CD4-positive, CD25-positive, alpha-beta regulatory T cell (primary cell): Measurements from ENCODE around the gene IL1RAP. TPM values are rescaled to one million over a fixed set of nuclear protein-coding genes. Genes with fewer than 3 reads are reported as not detected.

ENCODE experiments used
- ATAC-seq, 2 donors: fragments of 150-1000 bp; cut with Tn5 transposase; one replicate each; pipeline ENCODE4 v1.10.0; 2021; ENCODE audit warnings: low read depth in 2 of 2, moderate number of reproducible peaks in 2 of 2, moderate library complexity in 1 of 2
- DNase-seq, 3 donors: peaks; one replicate each; pipeline versions ENCODE4 v3.0.0 to v3.0.0-alpha.2; 2012 to 2022; ENCODE audit warnings: mixed read lengths in 1 of 3
- H3K27ac ChIP-seq: one replicate; pipeline ENCODE4 v1.7.0; 2013; ENCODE audit warnings: mild to moderate bottlenecking, low read length; ENCODE audit not compliant: insufficient read depth, poor library complexity, severe bottlenecking
- H3K27me3 ChIP-seq: one replicate; pipeline ENCODE4 v1.7.0; 2013; ENCODE audit warnings: low read length; ENCODE audit not compliant: control insufficient read depth, insufficient read depth
- H3K36me3 ChIP-seq: one replicate; pipeline ENCODE4 v1.7.0; 2013; ENCODE audit warnings: mild to moderate bottlenecking, low read length, moderate library complexity; ENCODE audit not compliant: control insufficient read depth, insufficient read depth
- H3K4me1 ChIP-seq: 2 replicates; pipeline ENCODE4 v1.7.0; 2013; ENCODE audit warnings: mild to moderate bottlenecking, low read length; ENCODE audit not compliant: insufficient read depth, control insufficient read depth, poor library complexity, severe bottlenecking
- H3K4me3 ChIP-seq: one replicate; pipeline ENCODE4 v1.7.0; 2013; ENCODE audit warnings: low read depth, mild to moderate bottlenecking, low read length, moderate library complexity
- H3K9me3 ChIP-seq, 2 experiments: 1 replicate in 1 of 2; 2 replicates in 1 of 2; pipeline ENCODE4 v1.7.0; 2013; ENCODE audit warnings: low read length in 2 of 2, mild to moderate bottlenecking in 1 of 2, moderate library complexity in 1 of 2; ENCODE audit not compliant: control insufficient read depth in 2 of 2
- H3K27ac Mint-ChIP-seq, 3 donors: one replicate each; pipeline ENCODE4 v1.8.0; 2020 to 2022; ENCODE audit warnings: mild to moderate bottlenecking in 3 of 3, mixed read lengths in 3 of 3, moderate library complexity in 2 of 3
- H3K27me3 Mint-ChIP-seq: one replicate; pipeline ENCODE4 v1.8.0; 2022; ENCODE audit warnings: mild to moderate bottlenecking, mixed read lengths
- H3K36me3 Mint-ChIP-seq: one replicate; pipeline ENCODE4 v1.8.0; 2020; ENCODE audit warnings: mixed read lengths
- H3K4me1 Mint-ChIP-seq, 4 donors: one replicate each; pipeline ENCODE4 v1.8.0; 2020 to 2022; ENCODE audit warnings: mixed read lengths in 4 of 4, mild to moderate bottlenecking in 1 of 4
- H3K4me3 Mint-ChIP-seq, 4 donors: one replicate each; pipeline ENCODE4 v1.8.0; 2020 to 2022; ENCODE audit warnings: mild to moderate bottlenecking in 4 of 4, mixed read lengths in 4 of 4, moderate library complexity in 3 of 4
- H3K9me3 Mint-ChIP-seq, 7 donors: one replicate each; pipeline ENCODE4 v1.8.0; 2020 to 2022; ENCODE audit warnings: mixed read lengths in 7 of 7, mild to moderate bottlenecking in 3 of 7, moderate library complexity in 2 of 7
- polyA plus RNA-seq, 4 donors: library from polyadenylated mRNA; unstranded; fragments of 300-500 nt; fragmentation: Illumina TruSeq; gene quantifications; one replicate each; pipeline ENCODE4 v1.2.3, GENCODE V29; 2021
- total RNA-seq: library from RNA; stranded (reverse); gene quantifications from one replicate; pipeline ENCODE4 v1.2.3, GENCODE V29; 2022

Gene IL1RAP
- total and polyA plus RNA-seq, 5 donors from 2014 or later = 6.6 to 20.2 (median 7.4) TPM

GRCh38 chr3:190644766-190645165 is 130.9 kb downstream of the IL1RAP start:
- H3K4me3 Mint-ChIP-seq = no peak overlapping the region
- H3K36me3 Mint-ChIP-seq = peaks cover 45% of the 10 kb centered on the region
- Histone ChIP-seq H3K9me3 (no peaks in the 10 kb centered on the region), H3K4me1 (no peaks in the 10 kb centered on the region), H3K36me3 (peaks cover 10% of the 10 kb centered on the region), H3K27me3 (no peaks in the 10 kb centered on the region), H3K27ac (no peak overlapping the region), H3K4me3 (no peak overlapping the region)
- no peak for ATAC-seq
- H3K27ac Mint-ChIP-seq = no peak overlapping the region
- no peak for DNase-seq
- H3K4me1 Mint-ChIP-seq = peaks cover 0 to 6% (median 0%) of the 10 kb centered on the region in 4 donors
- no peaks in the 10 kb centered on the region for H3K27me3 Mint-ChIP-seq
- no peaks in the 10 kb centered on the region for H3K9me3 Mint-ChIP-seq

- Histone ChIP-seq H3K27ac (no peak overlapping the region), H3K4me1 (no peaks in the 10 kb centered on the region), H3K36me3 (peaks cover 10% of the 10 kb centered on the region), H3K9me3 (no peaks in the 10 kb centered on the region), H3K27me3 (no peaks in the 10 kb centered on the region), H3K4me3 (no peak overlapping the region)
- Mint-ChIP-seq H3K4me3 (no peak overlapping the region), H3K27ac (no peak overlapping the region), H3K4me1 (peaks cover 0 to 6% (median 0%) of the 10 kb centered on the region in 4 donors), H3K9me3 (no peaks in the 10 kb centered on the region), H3K27me3 (no peaks in the 10 kb centered on the region), H3K36me3 (peaks cover 37% of the 10 kb centered on the region)
- ATAC-seq = no peak
- DNase-seq = no peak
Observed at GRCh38 chr3:190645932-190646460, 132.1 kb downstream of the IL1RAP start.

GRCh38 chr3:190646996-190647395 is 133.1 kb downstream of the IL1RAP start:
- Histone ChIP-seq H3K9me3 (no peaks in the 10 kb centered on the region), H3K4me3 (no peak overlapping the region), H3K36me3 (peaks cover 10% of the 10 kb centered on the region), H3K27ac (no peak overlapping the region), H3K4me1 (no peaks in the 10 kb centered on the region), H3K27me3 (no peaks in the 10 kb centered on the region)
- H3K9me3 Mint-ChIP-seq = no peaks in the 10 kb centered on the region
- no peak overlapping the region for H3K4me3 Mint-ChIP-seq
- no peaks in the 10 kb centered on the region for H3K27me3 Mint-ChIP-seq
- H3K27ac Mint-ChIP-seq = peak overlapping the region in 1 of 3 donors; percentile 9
- DNase-seq = no peak
- H3K36me3 Mint-ChIP-seq = peaks cover 36% of the 10 kb centered on the region
- no peak for ATAC-seq
- peaks cover 0 to 6% (median 0%) of the 10 kb centered on the region in 4 donors for H3K4me1 Mint-ChIP-seq

GRCh38 chr3:190655933-190656332 is 142.0 kb downstream of the IL1RAP start:
- Mint-ChIP-seq H3K4me1 (no peaks in the 10 kb centered on the region), H3K4me3 (no peak overlapping the region), H3K27me3 (peaks cover 6% of the 10 kb centered on the region), H3K36me3 (peaks cover 4% of the 10 kb centered on the region), H3K27ac (no peak overlapping the region), H3K9me3 (peaks cover 0 to 2% (median 0%) of the 10 kb centered on the region in 7 donors)
- ATAC-seq (no peak), DNase-seq (no peak)
- Histone ChIP-seq H3K27me3 (no peaks in the 10 kb centered on the region), H3K27ac (no peak overlapping the region), H3K4me3 (no peak overlapping the region), H3K36me3 (no peaks in the 10 kb centered on the region), H3K9me3 (no peaks in the 10 kb centered on the region), H3K4me1 (no peaks in the 10 kb centered on the region)

GRCh38 chr3:190658106-190658505 is 144.2 kb downstream of the IL1RAP start:
- no peak overlapping the region for H3K27ac ChIP-seq
- H3K9me3 ChIP-seq = no peaks in the 10 kb centered on the region
- DNase-seq (no peak), ATAC-seq (no peak)
- no peaks in the 10 kb centered on the region for H3K36me3 ChIP-seq
- Mint-ChIP-seq H3K36me3 (no peaks in the 10 kb centered on the region), H3K4me3 (no peak overlapping the region), H3K27ac (no peak overlapping the region), H3K4me1 (no peaks in the 10 kb centered on the region), H3K27me3 (peaks cover 10% of the 10 kb centered on the region), H3K9me3 (peaks cover 0 to 4% (median 0%) of the 10 kb centered on the region in 7 donors)
- H3K4me3 ChIP-seq = no peak overlapping the region
- H3K4me1 ChIP-seq = no peaks in the 10 kb centered on the region
- H3K27me3 ChIP-seq = no peaks in the 10 kb centered on the region

GRCh38 chr3:190666821-190667220 is 152.9 kb downstream of the IL1RAP start:
- Histone ChIP-seq H3K27ac (no peak overlapping the region), H3K36me3 (no peaks in the 10 kb centered on the region), H3K9me3 (no peaks in the 10 kb centered on the region), H3K4me3 (no peak overlapping the region), H3K27me3 (no peaks in the 10 kb centered on the region), H3K4me1 (no peaks in the 10 kb centered on the region)
- Mint-ChIP-seq H3K9me3 (peaks cover 0 to 2% (median 0%) of the 10 kb centered on the region in 7 donors), H3K27me3 (peaks cover 26% of the 10 kb centered on the region), H3K4me1 (no peaks in the 10 kb centered on the region), H3K4me3 (no peak overlapping the region), H3K27ac (no peak overlapping the region), H3K36me3 (no peaks in the 10 kb centered on the region)
- DNase-seq = no peak
- no peak for ATAC-seq

- Mint-ChIP-seq H3K27ac (peak overlapping the region in 1 of 3 donors; percentile 34), H3K4me3 (no peak overlapping the region), H3K36me3 (no peaks in the 10 kb centered on the region), H3K9me3 (no peaks in the 10 kb centered on the region), H3K4me1 (no peaks in the 10 kb centered on the region), H3K27me3 (peaks cover 8% of the 10 kb centered on the region)
- no peak for ATAC-seq
- no peaks in the 10 kb centered on the region for H3K4me1 ChIP-seq
- H3K4me3 ChIP-seq = no peak overlapping the region
- no peak overlapping the region for H3K27ac ChIP-seq
- no peaks in the 10 kb centered on the region for H3K9me3 ChIP-seq
- no peak for DNase-seq
- H3K27me3 ChIP-seq = no peaks in the 10 kb centered on the region
- H3K36me3 ChIP-seq = no peaks in the 10 kb centered on the region
Observed at GRCh38 chr3:190671658-190672057, 157.8 kb downstream of the IL1RAP start.

GRCh38 chr3:190673148-190673547 is 159.3 kb downstream of the IL1RAP start:
- no peak overlapping the region for H3K27ac Mint-ChIP-seq
- no peaks in the 10 kb centered on the region for H3K4me1 ChIP-seq
- H3K36me3 ChIP-seq = no peaks in the 10 kb centered on the region
- no peak overlapping the region for H3K4me3 ChIP-seq
- ATAC-seq (no peak), DNase-seq (no peak)
- peaks cover 5% of the 10 kb centered on the region for H3K27me3 Mint-ChIP-seq
- no peak overlapping the region for H3K27ac ChIP-seq
- H3K27me3 ChIP-seq = no peaks in the 10 kb centered on the region
- H3K36me3 Mint-ChIP-seq = no peaks in the 10 kb centered on the region
- H3K9me3 ChIP-seq = no peaks in the 10 kb centered on the region
- no peaks in the 10 kb centered on the region for H3K4me1 Mint-ChIP-seq
- H3K4me3 Mint-ChIP-seq = no peak overlapping the region
- peaks cover 0 to 2% (median 0%) of the 10 kb centered on the region in 7 donors for H3K9me3 Mint-ChIP-seq
